K562 (cell line): Measurements from ENCODE around the gene PPT2. TPM values are rescaled to one million over a fixed set of nuclear protein-coding genes. Genes with fewer than 3 reads are reported as not detected.

Experiments used
- ATF3 ChIP-seq, 2 experiments: fragments of 450-650 bp in 1 of 2; sonication (generic) in 1 of 2; formaldehyde crosslinking in 1 of 2; IDR thresholded peaks in 1 of 2; conservative IDR thresholded peaks in 1 of 2; 2 replicates each; pipeline versions ENCODE4 v1.6.1 to v1.8.1; 2016 to 2023; ENCODE audit warnings: mild to moderate bottlenecking in 2 of 2, moderate library complexity in 2 of 2, inconsistent platforms in 1 of 2, missing genetic modification reagents in 1 of 2
- BMI1 ChIP-seq: fragments of 150-350 bp; IDR thresholded peaks from 2 replicates; pipeline ENCODE4 v1.6.1; 2014; ENCODE audit warnings: low read length
- GATAD2A ChIP-seq: fragments of 450-650 bp; IDR thresholded peaks from 2 replicates; pipeline ENCODE4 v1.6.1; 2017
- HNRNPK ChIP-seq: fragments of 200-400 bp; formaldehyde crosslinking; IDR thresholded peaks from one replicate; pipeline ENCODE4 v1.6.1; 2018; ENCODE audit warnings: mild to moderate bottlenecking, low read depth, low read length; ENCODE audit not compliant: poor library complexity, severe bottlenecking
- OTX1 ChIP-seq: fragments of 450-650 bp; formaldehyde crosslinking; IDR thresholded peaks from 2 replicates; pipeline ENCODE4 v1.4.0; 2022; ENCODE audit warnings: mild to moderate bottlenecking
- RBFOX2 ChIP-seq: fragments of 200-400 bp; formaldehyde crosslinking; IDR thresholded peaks from 2 replicates; pipeline ENCODE4 v1.6.1; 2017; ENCODE audit warnings: low read depth, mild to moderate bottlenecking, low read length, moderate library complexity
- RBM14 ChIP-seq: fragments of 200-400 bp; formaldehyde crosslinking; IDR thresholded peaks from 2 replicates; pipeline ENCODE4 v1.6.1; 2018; ENCODE audit warnings: low read depth, mild to moderate bottlenecking, low read length, moderate library complexity, borderline replicate concordance; ENCODE audit not compliant: insufficient read depth
- SMARCA4 ChIP-seq: fragments of 450-650 bp; IDR thresholded peaks from 2 replicates; pipeline ENCODE4 v1.6.1; 2016
- STAT5B ChIP-seq: fragments of 250-450 bp; sonication (Bioruptor Pico); IDR thresholded peaks from 2 replicates; pipeline ENCODE4 v1.8.0; 2021; ENCODE audit warnings: mild to moderate bottlenecking, inconsistent platforms
- TCF15 ChIP-seq: fragments of 250-450 bp; sonication (Bioruptor Pico); IDR thresholded peaks from 2 replicates; pipeline ENCODE4 v1.8.0; 2022; ENCODE audit warnings: moderate library complexity, mild to moderate bottlenecking, inconsistent platforms
- ZC3H4 ChIP-seq: sonication (generic); formaldehyde crosslinking; IDR thresholded peaks from 2 replicates; pipeline ENCODE4 v1.9.0; 2021; ENCODE audit warnings: missing genetic modification reagents, borderline replicate concordance
- ZNF277 ChIP-seq: fragments of 250-450 bp; sonication (Bioruptor Pico); IDR thresholded peaks from 2 replicates; pipeline ENCODE4 v1.8.0; 2022; ENCODE audit warnings: inconsistent platforms, mild to moderate bottlenecking, moderate library complexity, borderline replicate concordance
- polyA plus RNA-seq, 8 experiments: library from polyadenylated mRNA; depleted of rRNA in 4 of 8; stranded (reverse) in 5 of 8; unstranded in 3 of 8; fragments of >200 nt; fragmentation: Nextera tagmentation in 2 of 8; fragmentation: Illumina TruSeq in 1 of 8; extraction: Ambion mirVana in 2 of 8; extraction: Trizol in 1 of 8; gene quantifications; 2 replicates each; pipeline versions ENCODE4 v1.2.1 to v1.2.3, GENCODE V29; 2011 to 2014; ENCODE audit warnings: inconsistent platforms in 1 of 8, missing spikeins in 1 of 8
- total RNA-seq, 7 experiments: library from RNA; depleted of rRNA in 6 of 7; stranded (reverse); fragments of >200 nt in 6 of 7; fragmentation: Illumina TruSeq in 2 of 7; extraction: Trizol in 2 of 7; gene quantifications; 2 replicates each; pipeline versions ENCODE4 v1.2.1 to v1.2.3, GENCODE V29; 2011 to 2021; ENCODE audit warnings: low replicate concordance in 1 of 7
- TF ChIP-seq, protein P1 (sequence below), 2 experiments: fragments of 450-650 bp; IDR thresholded peaks; 2 replicates each; pipeline ENCODE4 v1.6.1; 2016; ENCODE audit warnings: mild to moderate bottlenecking in 2 of 2, borderline replicate concordance in 1 of 2, low read depth in 1 of 2, moderate library complexity in 1 of 2
- TF ChIP-seq, protein P2 (sequence below), 2 experiments: fragments of 250-450 bp in 1 of 2; fragments of 450-650 bp in 1 of 2; sonication (Bioruptor Pico) in 1 of 2; IDR thresholded peaks; 2 replicates each; pipeline versions ENCODE4 v1.6.1 to v1.8.0; 2016 to 2021; ENCODE audit warnings: mild to moderate bottlenecking in 2 of 2, moderate library complexity in 2 of 2, missing compliant biosample characterization in 1 of 2, missing genetic modification characterization in 1 of 2

The PPT2 gene
- total and polyA plus RNA-seq, 9 of the 15 experiments (the other 6 are each of a cell fraction or from before 2014, with no cell fraction given): 27.4 to 98.8 (median 69.9) TPM

DNA sequence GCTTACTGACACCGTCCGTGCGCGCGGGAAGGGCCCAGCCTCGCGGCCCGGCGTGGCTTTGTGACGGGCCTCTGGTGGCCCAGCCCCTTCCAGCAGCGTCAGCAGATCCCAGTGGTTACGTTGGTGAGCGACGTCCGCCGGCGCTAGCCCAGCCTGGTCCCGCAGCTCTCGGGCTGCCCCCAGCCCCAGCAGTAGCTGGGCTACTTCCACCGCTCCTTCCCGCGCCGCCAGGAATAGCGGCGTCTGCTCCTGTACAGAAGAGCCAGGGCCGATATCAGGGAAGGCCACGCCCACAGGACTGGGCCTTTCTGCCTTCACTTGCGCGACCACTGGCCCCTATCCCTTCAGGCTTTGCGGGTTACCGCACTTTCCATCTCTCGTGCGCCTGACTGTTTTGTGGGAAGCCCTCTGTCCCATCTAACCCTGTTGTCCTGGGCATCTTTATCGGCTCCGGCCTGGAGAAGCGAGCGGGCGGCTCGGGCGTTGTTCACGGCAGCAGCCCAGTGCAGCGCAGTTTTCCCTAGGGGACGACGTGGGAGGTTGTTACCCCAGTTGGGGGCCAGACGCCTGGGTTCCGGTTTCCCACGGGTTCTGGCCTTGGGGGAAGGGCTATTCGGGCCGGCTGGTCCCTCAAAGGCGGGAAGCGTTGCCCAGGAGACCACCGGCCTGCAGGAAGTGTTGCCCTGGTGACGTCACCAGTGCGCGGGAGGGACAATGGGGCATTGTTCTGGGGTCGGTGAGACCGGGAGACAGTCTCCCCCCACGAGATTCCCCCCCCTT lies 42.2 kb downstream of the PPT2 start (continued):
- TF ChIP-seq HNRNPK (no peak), ZC3H4 (CRISPR knock-in tag) (peak; percentile 98; the same call in 1 of the 2 replicates), GATAD2A (peak; percentile 85; the same call in 1 of the 2 replicates), RBFOX2 (peak; percentile 99), STAT5B (no peak), ZNF277 (CRISPR knock-in tag) (no peak), TCF15 (CRISPR knock-in tag) (peak; percentile 37; the same call in 1 of the 2 replicates), ATF3 (IDR thresholded peaks at IDR 0.05) (peak; percentile 100), ATF3 (CRISPR knock-in tag; conservative IDR thresholded peaks at IDR 0.05) (peak; percentile 89), RBM14 (no peak), BMI1 (0 out of 2 replicates have a peak, but pooled peaks have one; percentile 27), SMARCA4 (no peak; the same call in 1 of the 2 replicates), OTX1 (CRISPR knock-in tag) (peak; percentile 64)
- TF ChIP-seq, protein P1, sequence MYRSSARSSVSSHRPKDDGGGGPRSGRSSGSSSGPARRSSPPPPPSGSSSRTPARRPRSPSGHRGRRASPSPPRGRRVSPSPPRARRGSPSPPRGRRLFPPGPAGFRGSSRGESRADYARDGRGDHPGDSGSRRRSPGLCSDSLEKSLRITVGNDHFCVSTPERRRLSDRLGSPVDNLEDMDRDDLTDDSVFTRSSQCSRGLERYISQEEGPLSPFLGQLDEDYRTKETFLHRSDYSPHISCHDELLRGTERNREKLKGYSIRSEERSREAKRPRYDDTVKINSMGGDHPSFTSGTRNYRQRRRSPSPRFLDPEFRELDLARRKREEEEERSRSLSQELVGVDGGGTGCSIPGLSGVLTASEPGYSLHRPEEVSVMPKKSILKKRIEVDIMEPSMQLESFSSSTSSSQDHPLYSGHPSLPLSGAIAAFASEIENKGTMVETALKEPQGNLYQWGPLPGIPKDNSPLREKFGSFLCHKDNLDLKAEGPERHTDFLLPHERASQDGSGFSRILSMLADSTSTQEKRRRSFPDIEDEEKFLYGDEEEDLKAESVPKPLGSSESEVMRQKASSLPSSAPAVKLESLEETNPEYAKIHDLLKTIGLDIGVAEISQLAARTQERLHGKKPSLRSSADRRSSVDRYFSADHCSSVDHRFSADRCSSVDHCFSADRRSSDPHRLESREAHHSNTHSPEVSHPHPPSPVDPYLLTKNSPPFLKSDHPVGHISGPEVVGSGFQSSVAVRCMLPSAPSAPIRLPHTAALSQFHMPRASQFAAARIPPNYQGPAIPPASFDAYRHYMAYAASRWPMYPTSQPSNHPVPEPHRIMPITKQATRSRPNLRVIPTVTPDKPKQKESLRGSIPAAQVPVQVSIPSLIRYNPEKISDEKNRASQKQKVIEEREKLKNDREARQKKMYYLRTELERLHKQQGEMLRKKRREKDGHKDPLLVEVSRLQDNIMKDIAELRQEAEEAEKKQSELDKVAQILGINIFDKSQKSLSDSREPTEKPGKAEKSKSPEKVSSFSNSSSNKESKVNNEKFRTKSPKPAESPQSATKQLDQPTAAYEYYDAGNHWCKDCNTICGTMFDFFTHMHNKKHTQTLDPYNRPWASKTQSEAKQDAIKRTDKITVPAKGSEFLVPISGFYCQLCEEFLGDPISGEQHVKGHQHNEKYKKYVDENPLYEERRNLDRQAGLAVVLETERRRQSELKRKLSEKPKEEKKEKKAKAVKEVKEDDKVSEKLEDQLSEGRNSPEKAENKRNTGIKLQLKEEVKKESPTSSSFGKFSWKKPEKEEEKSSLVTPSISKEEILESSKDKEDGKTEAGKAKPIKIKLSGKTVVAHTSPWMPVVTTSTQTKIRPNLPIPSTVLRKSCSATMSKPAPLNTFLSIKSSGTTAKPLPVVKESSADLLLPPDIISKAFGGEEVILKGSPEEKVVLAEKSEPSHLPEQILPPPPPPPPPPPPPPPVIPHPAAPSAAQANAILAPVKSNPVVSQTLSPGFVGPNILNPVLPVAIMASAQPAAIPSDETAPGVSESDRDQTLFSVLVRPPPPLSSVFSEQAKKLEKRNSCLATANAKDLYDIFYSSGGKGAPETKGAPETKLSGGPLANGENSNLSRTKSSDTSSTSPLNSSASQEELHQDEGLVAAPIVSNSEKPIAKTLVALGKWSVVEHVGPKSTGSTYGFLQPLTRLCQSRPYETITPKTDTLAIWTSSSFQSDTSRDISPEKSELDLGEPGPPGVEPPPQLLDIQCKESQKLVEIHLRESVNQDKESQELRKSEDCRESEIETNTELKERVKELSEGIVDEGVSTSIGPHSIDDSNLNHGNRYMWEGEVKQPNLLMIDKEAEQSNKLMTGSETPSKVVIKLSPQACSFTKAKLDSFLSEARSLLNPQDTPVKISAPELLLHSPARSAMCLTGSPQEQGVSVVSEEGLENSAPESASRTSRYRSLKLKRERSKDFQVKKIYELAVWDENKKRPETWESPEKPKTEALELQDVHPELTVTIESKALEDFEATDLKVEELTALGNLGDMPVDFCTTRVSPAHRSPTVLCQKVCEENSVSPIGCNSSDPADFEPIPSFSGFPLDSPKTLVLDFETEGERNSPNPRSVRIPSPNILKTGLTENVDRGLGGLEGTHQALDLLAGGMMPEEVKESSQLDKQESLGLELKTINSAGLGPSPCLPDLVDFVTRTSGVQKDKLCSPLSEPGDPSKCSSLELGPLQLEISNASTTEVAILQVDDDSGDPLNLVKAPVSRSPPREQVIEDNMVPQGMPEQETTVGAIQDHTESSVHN (IDR thresholded peaks at IDR 0.05; ENCODE audit: borderline replicate concordance in 1 of 2, low read depth in 1 of 2): no peak
- TF ChIP-seq, protein P2, sequence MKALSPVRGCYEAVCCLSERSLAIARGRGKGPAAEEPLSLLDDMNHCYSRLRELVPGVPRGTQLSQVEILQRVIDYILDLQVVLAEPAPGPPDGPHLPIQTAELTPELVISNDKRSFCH (CRISPR knock-in tag; IDR thresholded peaks at IDR 0.05): no peak
- TF ChIP-seq, protein P2 (tag; IDR thresholded peaks at IDR 0.05): 0 out of 2 replicates have a peak, but pooled peaks have one; percentile 38
